NCI-H146 (cell line): ENCODE measurements around the gene KCNK16.

Experiments used
- DNase-seq: peaks from one replicate; lab custom pipeline; 2025; lab: John Stamatoyannopoulos, UW

The KCNK16 gene

DNA sequence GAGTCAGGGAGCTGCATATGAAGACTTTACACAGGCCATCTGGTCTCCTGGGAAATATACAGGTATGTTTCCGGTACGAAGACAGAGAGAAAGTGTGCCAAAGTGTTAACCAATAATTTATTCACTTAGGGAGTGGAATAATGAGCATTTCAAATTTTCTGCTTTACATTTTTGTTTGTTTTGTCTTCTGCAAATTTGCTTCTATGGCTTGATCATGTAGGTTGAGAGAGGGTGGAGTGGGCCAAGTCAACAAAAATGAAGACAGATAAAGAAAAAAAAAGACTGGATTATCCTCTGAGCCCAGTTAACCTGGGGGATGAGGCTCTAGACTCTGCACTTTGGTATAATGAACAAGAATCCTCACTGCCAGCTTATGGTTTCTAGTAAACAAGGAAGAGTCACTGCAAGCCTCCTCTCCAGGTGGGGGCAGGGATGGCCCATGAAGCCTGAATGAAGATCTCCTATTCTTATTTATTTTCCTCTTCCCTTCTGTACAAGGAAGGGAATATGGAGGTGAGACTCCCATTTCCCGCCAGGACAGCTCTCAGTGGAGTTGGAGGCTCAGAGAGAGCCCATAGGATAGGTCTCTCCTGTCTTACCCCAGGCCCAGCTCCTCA is 46.0 kb downstream of the KCNK16 start:
- DNase-seq, result no peak

DNA sequence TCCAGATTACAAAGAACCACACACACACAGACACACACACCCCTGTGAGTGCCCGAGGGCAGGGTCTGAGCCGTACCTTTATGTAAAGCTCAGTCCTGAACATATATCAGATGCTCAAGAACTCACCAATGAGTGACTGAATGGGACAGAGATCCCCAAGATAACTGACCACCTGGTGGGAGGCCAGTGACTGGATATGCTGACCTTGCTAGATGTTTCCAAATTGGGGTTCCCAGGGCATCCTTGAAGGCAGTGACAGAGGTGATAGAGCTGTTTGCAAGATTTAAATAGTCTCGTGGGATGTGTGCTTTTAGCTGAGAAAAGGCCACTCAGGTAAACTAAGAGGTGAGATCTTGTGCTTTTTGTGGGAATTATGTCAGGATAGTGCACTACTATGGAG is 47.6 kb downstream of the KCNK16 start:
- no peak for DNase-seq

DNA sequence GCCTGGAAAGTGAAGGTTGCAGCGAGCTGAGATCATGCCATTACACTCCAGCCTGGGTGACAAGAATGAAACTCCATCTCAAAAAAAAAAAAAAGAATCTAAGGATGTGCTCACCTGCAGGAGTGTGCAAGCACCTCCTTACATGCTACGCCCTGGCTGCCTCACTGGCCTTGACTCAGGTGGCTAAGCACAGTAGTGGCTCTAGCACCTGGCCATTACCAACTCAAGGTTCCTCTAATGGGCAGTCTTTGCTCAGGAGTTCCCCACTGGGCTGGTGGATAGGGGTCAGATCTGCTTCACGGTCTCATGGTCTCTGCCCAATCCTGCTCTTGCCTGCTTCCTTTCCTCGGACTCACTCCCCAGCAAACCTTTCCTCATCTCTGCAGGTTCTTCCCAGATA is 48.0 kb downstream of the KCNK16 start:
- DNase-seq, result no peak

DNA sequence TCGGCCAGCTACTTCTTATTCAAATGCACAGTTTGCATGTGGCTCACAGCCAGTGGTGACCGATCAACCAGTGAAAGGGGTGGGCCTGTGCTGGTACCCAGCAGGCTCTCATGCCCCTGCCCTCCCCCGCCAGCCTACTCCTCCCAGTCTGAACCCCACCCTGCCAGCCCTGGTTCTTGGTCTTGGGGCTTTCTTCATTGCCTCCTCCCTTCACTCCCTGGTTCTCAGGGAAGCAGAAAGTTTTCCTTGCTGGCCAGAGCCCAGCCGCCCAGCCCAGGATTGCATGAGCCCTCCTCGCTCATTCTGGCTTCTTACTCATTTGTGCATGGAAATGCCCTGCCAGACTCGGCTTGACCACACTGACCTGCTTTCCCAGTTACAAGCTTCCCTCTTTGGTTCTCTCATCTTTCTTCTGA is 49.1 kb downstream of the KCNK16 start:
- DNase-seq, result no peak

DNA sequence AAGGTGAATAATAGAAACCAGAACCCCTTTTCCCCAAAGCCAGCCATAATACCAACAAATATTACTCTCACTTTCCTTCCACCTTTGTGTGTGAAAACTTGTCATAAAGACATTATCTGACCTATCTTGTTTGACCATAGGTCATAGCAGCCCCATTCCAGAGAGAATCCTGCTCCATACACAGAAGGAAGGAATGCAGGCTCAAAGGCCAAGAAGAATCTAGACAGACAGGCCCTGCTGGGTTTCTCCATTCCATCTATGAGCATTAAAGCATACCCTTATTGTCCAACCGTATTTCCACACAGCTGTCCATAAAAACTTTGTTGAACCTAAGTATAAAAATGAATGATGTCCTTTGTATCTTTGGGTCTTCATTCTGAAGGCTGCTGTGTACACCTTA is 52.5 kb downstream of the KCNK16 start:
- no peak for DNase-seq

DNA sequence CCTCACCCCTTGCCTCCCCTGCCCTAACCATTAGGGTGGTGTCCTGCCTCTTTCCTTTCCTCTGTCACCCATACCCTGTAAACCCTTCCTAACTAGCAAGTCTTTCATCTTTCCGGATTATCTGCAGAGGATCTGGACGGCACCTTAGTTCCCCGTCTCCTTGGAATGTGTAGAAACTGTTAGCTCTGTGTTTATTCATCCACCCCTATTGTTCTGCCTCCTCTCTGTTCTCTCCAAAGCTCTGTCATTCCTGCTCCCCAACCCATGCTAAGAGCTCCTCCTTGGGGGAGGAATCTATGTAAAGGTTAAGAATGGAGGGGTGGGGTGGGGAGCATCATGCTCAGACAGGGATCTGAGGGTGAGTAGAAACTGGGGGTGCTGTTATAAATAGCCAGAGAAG is 53.8 kb downstream of the KCNK16 start:
- DNase-seq, result no peak

DNA sequence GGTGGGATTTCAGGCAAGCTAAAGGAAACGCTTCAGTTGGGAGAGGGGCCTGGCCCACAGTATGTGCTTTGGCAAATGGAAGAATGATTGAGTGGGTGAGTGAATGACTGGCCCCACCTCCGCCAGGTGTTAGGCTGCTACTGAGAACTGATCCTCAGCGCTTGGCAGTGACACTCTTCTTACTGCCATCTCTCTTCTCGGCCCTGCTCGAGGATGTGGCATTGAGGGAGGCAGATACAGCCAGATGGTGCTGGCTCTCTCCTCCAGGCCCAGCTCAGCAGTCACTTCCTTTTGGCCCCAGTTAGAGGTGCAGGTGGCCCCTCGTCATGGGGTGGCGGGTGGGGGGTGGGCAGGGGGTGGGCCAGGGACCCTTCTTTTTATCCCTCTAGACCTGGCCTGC is 54.3 kb downstream of the KCNK16 start:
- no peak for DNase-seq

DNA sequence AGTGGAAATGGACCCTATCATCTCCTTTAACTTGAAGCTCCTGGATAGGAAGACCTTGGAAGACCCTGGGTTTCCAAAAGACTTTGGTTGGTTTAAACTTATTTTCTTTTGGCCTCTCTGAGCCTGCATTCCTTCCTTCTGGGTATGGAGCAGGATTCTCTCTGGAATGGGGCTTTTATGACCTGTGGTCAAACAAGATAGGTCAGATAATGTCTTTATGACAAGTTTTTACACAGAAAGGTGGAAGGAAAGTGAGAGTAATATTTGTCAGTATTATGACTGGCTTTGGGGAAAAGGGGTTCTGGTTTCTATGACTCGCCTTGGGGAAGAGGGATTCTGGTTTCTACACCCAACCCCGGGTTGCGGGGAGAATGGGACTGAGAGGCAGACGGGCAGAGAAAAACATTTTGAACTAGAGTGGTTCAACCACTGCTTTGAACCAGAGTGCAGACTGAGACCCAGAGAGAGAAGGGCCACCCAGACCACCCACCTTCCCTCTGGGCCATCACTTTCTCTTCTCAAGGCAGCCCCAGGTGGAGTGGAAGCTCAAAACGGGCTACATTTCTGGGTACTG is 55.6 kb downstream of the KCNK16 start:
- no peak for DNase-seq

DNA sequence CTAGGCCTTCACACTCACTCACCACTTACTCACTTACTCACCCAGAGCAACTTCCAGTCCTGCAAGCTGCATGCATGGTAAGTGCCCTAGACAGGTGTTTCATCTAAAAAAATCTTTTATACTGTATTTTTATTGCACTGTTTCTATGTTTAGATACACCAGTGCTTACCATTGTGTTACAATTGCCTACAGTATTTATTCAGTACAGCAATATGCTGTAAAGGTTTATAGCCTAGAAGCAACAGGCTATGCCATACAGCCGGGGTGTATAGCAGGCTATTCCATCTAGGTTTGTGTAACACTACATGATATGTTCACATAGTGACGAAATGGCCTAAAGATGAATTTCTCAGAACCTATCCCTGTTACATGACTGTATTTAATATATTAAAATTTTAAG is 56.1 kb downstream of the KCNK16 start:
- peak; percentile 27 for DNase-seq
